C4-2B (cell line): Measurements from ENCODE around the gene CREB3L1.

Source experiments
- CTCF ChIP-seq: fragments of 450-650 bp; conservative IDR thresholded peaks from 2 replicates; pipeline ENCODE4 v1.5.1; 2017; ENCODE audit warnings: mild to moderate bottlenecking
- ZFX ChIP-seq: fragments of 450-650 bp; IDR thresholded peaks from 2 replicates; pipeline ENCODE4 v1.6.1; 2017

GRCh38 chr11:46267930-46268329, 9.5 kb upstream of the CREB3L1 start:
- TF ChIP-seq CTCF (no peak), ZFX (no peak)
